Stimulated activated CD8-positive, alpha-beta memory T cell treated with anti-CD3 and anti-CD28 coated beads, Interleukin-2, amount 100 ng/mL, for 48 hours (primary cell): ENCODE measurements around the gene NHSL1.

ENCODE experiments used
- DNase-seq, 2 donors: peaks; one replicate each; pipeline ENCODE4 v3.0.0-alpha.2; 2020; ENCODE audit warnings: low read depth in 2 of 2

NHSL1 gene

GRCh38 chr6:138498629-138499302 is 528 bp downstream of the NHSL1 start:
- no peak for DNase-seq

GRCh38 chr6:138497286-138497685 is 2.0 kb downstream of the NHSL1 start:
- DNase-seq: no peak

GRCh38 chr6:138494312-138494711 is 5.0 kb downstream of the NHSL1 start:
- no peak for DNase-seq

GRCh38 chr6:138493413-138493812 is 5.9 kb downstream of the NHSL1 start:
- DNase-seq: no peak

- DNase-seq: no peak
These were observed 6.4 kb downstream of the NHSL1 start for GRCh38 chr6:138492871-138493270.

GRCh38 chr6:138492113-138492512 is 7.2 kb downstream of the NHSL1 start:
- no peak for DNase-seq

- no peak for DNase-seq
These were observed 8.3 kb downstream of the NHSL1 start for GRCh38 chr6:138491017-138491416.

- DNase-seq: no peak
These were observed 9.4 kb downstream of the NHSL1 start for GRCh38 chr6:138489846-138490245.

- DNase-seq: no peak
These were observed 12.1 kb downstream of the NHSL1 start for GRCh38 chr6:138487102-138487604.

- no peak for DNase-seq
These were observed 12.8 kb downstream of the NHSL1 start for GRCh38 chr6:138486249-138487101.

- no peak for DNase-seq
These were observed 13.6 kb downstream of the NHSL1 start for GRCh38 chr6:138485586-138486248.

- DNase-seq: no peak
These were observed 14.2 kb downstream of the NHSL1 start for GRCh38 chr6:138485005-138485545.

- no peak for DNase-seq
These were observed 15.1 kb downstream of the NHSL1 start for GRCh38 chr6:138484018-138484731.

- DNase-seq: no peak
These were observed 16.5 kb downstream of the NHSL1 start for GRCh38 chr6:138482816-138483215.

- DNase-seq: no peak
These were observed 18.9 kb downstream of the NHSL1 start for GRCh38 chr6:138480279-138480949.

- no peak for DNase-seq
These were observed 21.3 kb downstream of the NHSL1 start for GRCh38 chr6:138477913-138478539.

GRCh38 chr6:138476116-138476515 is 23.2 kb downstream of the NHSL1 start:
- DNase-seq: no peak

GRCh38 chr6:138473144-138473543 is 26.1 kb downstream of the NHSL1 start:
- DNase-seq: no peak

- no peak for DNase-seq
These were observed 30.8 kb downstream of the NHSL1 start for GRCh38 chr6:138468320-138469015.

GRCh38 chr6:138467901-138468300 is 31.4 kb downstream of the NHSL1 start:
- DNase-seq: no peak
